SU-DHL-6 (cell line): ENCODE data around the gene CTNND2.

Experiments used
- EZH2phosphoT487 ChIP-seq: fragments of 200-600 bp; sonication (generic), shearing (Covaris generic); conservative IDR thresholded peaks from 2 replicates; pipeline ENCODE4 v1.6.1; 2018; ENCODE audit warnings: mild to moderate bottlenecking, antibody characterized with exemption, low read length, moderate library complexity, mixed read lengths
- TF ChIP-seq, protein P1 (sequence below): fragments of 200-600 bp; sonication (generic); IDR thresholded peaks from one replicate; pipeline ENCODE4 v1.5.1; 2017; ENCODE audit warnings: antibody characterized with exemption, mild to moderate bottlenecking, low read length, moderate library complexity; ENCODE audit not compliant: insufficient read depth, poor library complexity, severe bottlenecking

GRCh38 chr5:11675184-11675583 lies 229.1 kb downstream of the CTNND2 start:
- TF ChIP-seq, protein P1, sequence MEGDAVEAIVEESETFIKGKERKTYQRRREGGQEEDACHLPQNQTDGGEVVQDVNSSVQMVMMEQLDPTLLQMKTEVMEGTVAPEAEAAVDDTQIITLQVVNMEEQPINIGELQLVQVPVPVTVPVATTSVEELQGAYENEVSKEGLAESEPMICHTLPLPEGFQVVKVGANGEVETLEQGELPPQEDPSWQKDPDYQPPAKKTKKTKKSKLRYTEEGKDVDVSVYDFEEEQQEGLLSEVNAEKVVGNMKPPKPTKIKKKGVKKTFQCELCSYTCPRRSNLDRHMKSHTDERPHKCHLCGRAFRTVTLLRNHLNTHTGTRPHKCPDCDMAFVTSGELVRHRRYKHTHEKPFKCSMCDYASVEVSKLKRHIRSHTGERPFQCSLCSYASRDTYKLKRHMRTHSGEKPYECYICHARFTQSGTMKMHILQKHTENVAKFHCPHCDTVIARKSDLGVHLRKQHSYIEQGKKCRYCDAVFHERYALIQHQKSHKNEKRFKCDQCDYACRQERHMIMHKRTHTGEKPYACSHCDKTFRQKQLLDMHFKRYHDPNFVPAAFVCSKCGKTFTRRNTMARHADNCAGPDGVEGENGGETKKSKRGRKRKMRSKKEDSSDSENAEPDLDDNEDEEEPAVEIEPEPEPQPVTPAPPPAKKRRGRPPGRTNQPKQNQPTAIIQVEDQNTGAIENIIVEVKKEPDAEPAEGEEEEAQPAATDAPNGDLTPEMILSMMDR, result no peak
- no peak for TF ChIP-seq EZH2phosphoT487
